IMR-90 (cell line): Measurements from ENCODE around the gene AGMO. TPM values are rescaled to one million over a fixed set of nuclear protein-coding genes. Genes with fewer than 3 reads are reported as not detected.

Source experiments
- ATAC-seq: fragments of 200-7000 bp; cut with Tn5 transposase; 2 replicates; pipeline ENCODE4 v1.9.1; 2020; ENCODE audit warnings: low read depth, mild to moderate bottlenecking, moderate library complexity
- BruUV-seq: library from RNA; stranded (reverse); fragments of 400-500 nt; replicated peaks from 2 replicates; lab custom pipeline; 2021; lab: Mats Ljungman, UMichigan
- CTCF ChIA-PET: fragments of 300-600 bp; formaldehyde crosslinking; extraction: SDS; loops from one replicate; lab custom pipeline; 2021; ENCODE audit warnings: antibody characterized with exemption; lab: Yijun Ruan, JAX
- POLR2A ChIA-PET: fragments of 300-600 bp; sonication (Branson Sonifier 250); formaldehyde crosslinking; loops from one replicate; lab custom pipeline; 2022; ENCODE audit warnings: antibody characterized with exemption; ENCODE audit not compliant: unreplicated experiment; lab: Charles Lee
- DNase-seq: peaks from one replicate; pipeline ENCODE4 v3.0.0; 2013
- H2AFZ ChIP-seq: replicated peaks from 2 replicates; pipeline ENCODE3; 2013; ENCODE audit warnings: low read length, mild to moderate bottlenecking; ENCODE audit not compliant: poor library complexity
- H2AK5ac ChIP-seq: 2 replicates; pipeline ENCODE4 v1.6.1; 2013; ENCODE audit warnings: low read depth, low read length, inconsistent platforms
- H2AK9ac ChIP-seq: replicated peaks from 2 replicates; pipeline ENCODE3; 2013; ENCODE audit warnings: mild to moderate bottlenecking, low read depth, low read length, moderate library complexity; ENCODE audit not compliant: poor library complexity
- H2BK120ac ChIP-seq: 2 replicates; pipeline ENCODE4 v1.6.1; 2013; ENCODE audit warnings: low read depth, low read length, inconsistent platforms
- H2BK15ac ChIP-seq: 3 replicates; pipeline ENCODE4 v1.6.1; 2013; ENCODE audit warnings: low read depth, low read length, inconsistent platforms
- H2BK20ac ChIP-seq: 2 replicates; pipeline ENCODE4 v1.6.1; 2013; ENCODE audit warnings: low read depth, mild to moderate bottlenecking, inconsistent platforms, low read length, moderate library complexity
- H2BK5ac ChIP-seq: 2 replicates; pipeline ENCODE4 v1.6.1; 2013; ENCODE audit warnings: mild to moderate bottlenecking, low read depth, low read length, inconsistent platforms; ENCODE audit not compliant: poor library complexity, severe bottlenecking
- H3K14ac ChIP-seq: replicated peaks from 2 replicates; pipeline ENCODE4 v1.6.1; 2013; ENCODE audit warnings: low read depth, low read length, inconsistent platforms
- H3K18ac ChIP-seq: 2 replicates; pipeline ENCODE4 v1.6.1; 2013; ENCODE audit warnings: low read depth, low read length, control low read depth
- H3K23ac ChIP-seq: 2 replicates; pipeline ENCODE4 v1.6.1; 2013; ENCODE audit warnings: low read depth, low read length, inconsistent platforms
- H3K27ac ChIP-seq: 2 replicates; pipeline ENCODE4 v1.5.1; 2013; ENCODE audit warnings: mild to moderate bottlenecking, control low read depth, low read length; ENCODE audit not compliant: insufficient read depth
- H3K27me3 ChIP-seq: 2 replicates; pipeline ENCODE4 v1.6.1; 2013; ENCODE audit warnings: low read length; ENCODE audit not compliant: control insufficient read depth, insufficient read depth
- H3K36me3 ChIP-seq: 2 replicates; pipeline ENCODE4 v1.6.1; 2013; ENCODE audit warnings: low read length, mixed read lengths; ENCODE audit not compliant: control insufficient read depth, insufficient read depth
- H3K4ac ChIP-seq: 2 replicates; pipeline ENCODE4 v1.6.1; 2013; ENCODE audit warnings: low read depth, low read length, inconsistent platforms
- H3K4me1 ChIP-seq: 2 replicates; pipeline ENCODE4 v1.6.1; 2013; ENCODE audit warnings: low read length, mixed read lengths; ENCODE audit not compliant: control insufficient read depth, insufficient read depth
- H3K4me2 ChIP-seq: 2 replicates; pipeline ENCODE4 v1.6.1; 2013; ENCODE audit warnings: low read depth, mild to moderate bottlenecking, control low read depth, low read length, moderate library complexity
- H3K4me3 ChIP-seq: 2 replicates; pipeline ENCODE4 v1.5.1; 2013; ENCODE audit warnings: low read depth, mild to moderate bottlenecking, control low read depth, low read length, moderate library complexity; ENCODE audit not compliant: insufficient read depth
- H3K56ac ChIP-seq: 2 replicates; pipeline ENCODE4 v1.6.1; 2013; ENCODE audit warnings: low read length, inconsistent platforms; ENCODE audit not compliant: insufficient read depth; ENCODE audit errors: extremely low read depth
- H3K79me1 ChIP-seq, 2 experiments: 2 replicates each; pipeline ENCODE4 v1.6.1; 2013; ENCODE audit warnings: low read length in 2 of 2, inconsistent platforms in 1 of 2, low read depth in 1 of 2
- H3K9ac ChIP-seq: 2 replicates; pipeline ENCODE4 v1.6.1; 2013; ENCODE audit warnings: low read depth, low read length, control low read depth
- H3K9me1 ChIP-seq: 2 replicates; pipeline ENCODE4 v1.6.1; 2013; ENCODE audit warnings: low read length, inconsistent platforms; ENCODE audit not compliant: insufficient read depth
- H3K9me3 ChIP-seq: 2 replicates; pipeline ENCODE4 v1.6.1; 2013; ENCODE audit warnings: low read length; ENCODE audit not compliant: control insufficient read depth, insufficient read depth
- H4K20me1 ChIP-seq: 2 replicates; pipeline ENCODE4 v1.6.1; 2013; ENCODE audit warnings: low read length, inconsistent platforms; ENCODE audit not compliant: insufficient read depth
- H4K5ac ChIP-seq: 2 replicates; pipeline ENCODE4 v1.6.1; 2013; ENCODE audit warnings: mild to moderate bottlenecking, low read depth, low read length, control low read depth
- H4K8ac ChIP-seq, 2 experiments: 2 replicates each; pipeline ENCODE4 v1.6.1; 2013; ENCODE audit warnings: low read depth in 2 of 2, low read length in 2 of 2, control low read depth in 1 of 2, inconsistent platforms in 1 of 2
- H4K91ac ChIP-seq: 2 replicates; pipeline ENCODE4 v1.6.1; 2013; ENCODE audit warnings: low read depth, low read length, inconsistent platforms; ENCODE audit not compliant: insufficient read depth
- POLR2A ChIP-seq: IDR thresholded peaks from 2 replicates; pipeline ENCODE4 v1.6.1; 2012; ENCODE audit warnings: mild to moderate bottlenecking, low read depth, low read length
- SMC3 ChIP-seq: fragments of 150-350 bp; IDR thresholded peaks from 2 replicates; pipeline ENCODE4 v1.6.1; 2016; ENCODE audit warnings: low read depth, mild to moderate bottlenecking, antibody characterized with exemption, low read length, moderate library complexity
- WGBS, 2 experiments: methylation state at CpG; one replicate each; pipeline versions ENCODE4 v1.1.5 to v1.1.7; 2013; ENCODE audit warnings: missing lambda C conversion rate in 2 of 2; ENCODE audit not compliant: insufficient read length in 1 of 2; ENCODE audit errors: extremely low coverage in 2 of 2; 5-methylcytosine and 5-hydroxymethylcytosine counted together
- dilution Hi-C: fragments of 300-500 bp; cut with HindIII; formaldehyde crosslinking; loops from one replicate; pipeline ENCODE4 v1.14.3; 2018; ENCODE audit warnings: low sequenced_read_pairs; ENCODE audit not compliant: unreplicated experiment
- in situ Hi-C: fragments of 300-500 bp; cut with MboI; formaldehyde crosslinking; loops from 3 replicates; pipeline ENCODE4 v1.14.3; 2019; ENCODE audit warnings: low sequenced_read_pairs, inconsistent platforms, mixed read lengths
- intact Hi-C: fragments of 100-400 bp; cut with micrococcal nuclease; formaldehyde crosslinking; loops from 2 replicates; pipeline ENCODE4 v1.10.0; 2022
- polyA plus RNA-seq, 3 experiments: library from polyadenylated mRNA; depleted of rRNA; stranded (reverse); fragments of >200 nt; gene quantifications; 2 replicates each; pipeline ENCODE4 v1.2.3, GENCODE V29; 2012; ENCODE audit warnings: low replicate concordance in 1 of 3
- total RNA-seq: library from RNA; depleted of rRNA; stranded (reverse); fragments of >200 nt; gene quantifications from 2 replicates; pipeline ENCODE4 v1.2.3, GENCODE V29; 2012

AGMO gene
- total and polyA plus RNA-seq, 2 of the 4 experiments (the other 2 are of a cell fraction) = not detected

GRCh38 chr7:15485998-15486397 lies 75.8 kb downstream of the AGMO start:
- no peak overlapping the region for H4K91ac ChIP-seq

More at GRCh38 chr7:15485998-15486397, 75.8 kb downstream of the AGMO start:
- Histone ChIP-seq H3K27ac (no peak overlapping the region), H3K56ac (no peak overlapping the region), H3K14ac (no peak overlapping the region), H3K9me1 (no peaks in the 10 kb centered on the region), H3K4me2 (no peak overlapping the region), H2AK5ac (no peak overlapping the region), H4K20me1 (no peaks in the 10 kb centered on the region), H2AFZ (peak overlapping the region; percentile 51), H3K79me1 (no peaks in the 10 kb centered on the region), H3K9ac (no peak overlapping the region), H2BK20ac (no peak overlapping the region), H3K18ac (no peak overlapping the region), H3K4me1 (no peaks in the 10 kb centered on the region), H2BK5ac (no peak overlapping the region), H2BK120ac (no peak overlapping the region), H2BK15ac (no peak overlapping the region), H3K27me3 (no peaks in the 10 kb centered on the region), H4K5ac (no peak overlapping the region), H3K9me3 (no peaks in the 10 kb centered on the region), H2AK9ac (no peak overlapping the region), H3K4ac (no peak overlapping the region), H3K36me3 (no peaks in the 10 kb centered on the region), H3K23ac (no peak overlapping the region), H4K8ac (no peak overlapping the region), H3K4me3 (no peak overlapping the region)
- BruUV-seq = no TSS peak
- dilution Hi-C loops = no loop called here
- no CpG with 5 or more reads among the region's 5 CpGs for WGBS, 2 experiments
- DNase-seq = no peak
- in situ Hi-C loops = no loop called here
- no peak for ATAC-seq
- TF ChIP-seq POLR2A (no peak), SMC3 (no peak)
- intact Hi-C loops = no loop called here
- ChIA-PET CTCF (no interaction called here), POLR2A (no interaction called here)
